HG02840 (cell line): Measurements from ENCODE around the gene HOATZ.

Experiments
- ATAC-seq: cut with Tn5 transposase; IDR thresholded peaks from one replicate; pipeline ENCODE4 v1.9.1; 2021; ENCODE audit warnings: mild to moderate bottlenecking, moderate library complexity, moderate number of reproducible peaks; ENCODE audit not compliant: unreplicated experiment, low FRiP score

Gene HOATZ

GRCh38 chr11:111514216-111515031, at the start of gene HOATZ:
HOATZ (plus strand) TSS chr11:111514778; CDS start chr11:111514785, 7 bp downstream.
- ATAC-seq, result no peak

GRCh38 chr11:111465400-111465799, 49.2 kb upstream of the HOATZ start:
- no peak for ATAC-seq

GRCh38 chr11:111466615-111467014, 48.0 kb upstream of the HOATZ start:
- no peak for ATAC-seq

- ATAC-seq, result no peak
These were observed 45.4 kb upstream of the HOATZ start for GRCh38 chr11:111469200-111469599.

- no peak for ATAC-seq
These were observed 42.4 kb upstream of the HOATZ start for GRCh38 chr11:111472228-111472627.

GRCh38 chr11:111474432-111474831, 40.1 kb upstream of the HOATZ start:
- ATAC-seq, result no peak

GRCh38 chr11:111476366-111476765, 38.2 kb upstream of the HOATZ start:
- no peak for ATAC-seq

- no peak for ATAC-seq
These were observed 37.6 kb upstream of the HOATZ start for GRCh38 chr11:111476956-111477355.

- ATAC-seq, result no peak
These were observed 36.7 kb upstream of the HOATZ start for GRCh38 chr11:111477898-111478297.

- ATAC-seq, result no peak
These were observed 34.9 kb upstream of the HOATZ start for GRCh38 chr11:111479666-111480065.

- ATAC-seq, result no peak
These were observed 31.1 kb upstream of the HOATZ start for GRCh38 chr11:111483431-111483830.

GRCh38 chr11:111490496-111490895, 24.1 kb upstream of the HOATZ start:
- ATAC-seq, result no peak

- ATAC-seq, result no peak
These were observed 20.5 kb upstream of the HOATZ start for GRCh38 chr11:111494040-111494439.

- ATAC-seq, result no peak
These were observed 15.1 kb upstream of the HOATZ start for GRCh38 chr11:111499483-111499882.

- ATAC-seq, result no peak
These were observed 14.1 kb upstream of the HOATZ start for GRCh38 chr11:111500481-111500880.

GRCh38 chr11:111502611-111503010, 12.0 kb upstream of the HOATZ start:
- ATAC-seq, result no peak

GRCh38 chr11:111510311-111510710, 4.3 kb upstream of the HOATZ start:
- no peak for ATAC-seq

GRCh38 chr11:111512296-111513239, 2.0 kb upstream of the HOATZ start, which contains the start of gene BTG4:
BTG4 (minus strand) TSS chr11:111512386; CDS start chr11:111498776, 13,610 bp downstream.
- ATAC-seq, result no peak

GRCh38 chr11:111513240-111513605, 1.4 kb upstream of the HOATZ start:
- no peak for ATAC-seq

- ATAC-seq, result no peak
These were observed 1.0 kb downstream of the HOATZ start for GRCh38 chr11:111515591-111515990.

GRCh38 chr11:111518668-111519067, 4.1 kb downstream of the HOATZ start:
- ATAC-seq, result no peak
